KMS-11 (cell line): ENCODE results near the gene AKAP1.

Experiments
- H2AFZ ChIP-seq: fragments of 200-600 bp; sonication (generic); 2 replicates; pipeline ENCODE4 v1.6.1; 2016; ENCODE audit warnings: antibody characterized with exemption, mixed run types, low read depth
- H3K27ac ChIP-seq: fragments of 200-600 bp; sonication (generic); 2 replicates; pipeline ENCODE4 v1.6.1; 2016; ENCODE audit warnings: mild to moderate bottlenecking, mixed run types
- H3K27me3 ChIP-seq: fragments of 200-600 bp; sonication (generic); 2 replicates; pipeline ENCODE4 v1.6.1; 2017; ENCODE audit warnings: mild to moderate bottlenecking, low read depth, mixed run types, moderate library complexity; ENCODE audit not compliant: insufficient read depth
- H3K36me3 ChIP-seq: fragments of 200-600 bp; sonication (generic); 2 replicates; pipeline ENCODE4 v1.6.1; 2017; ENCODE audit warnings: mild to moderate bottlenecking, mixed run types; ENCODE audit not compliant: insufficient read depth
- H3K4me1 ChIP-seq: fragments of 200-600 bp; sonication (generic); 2 replicates; pipeline ENCODE4 v1.6.1; 2016; ENCODE audit warnings: mild to moderate bottlenecking, low read depth, mixed run types; ENCODE audit not compliant: poor library complexity, severe bottlenecking
- H3K4me2 ChIP-seq: fragments of 200-600 bp; sonication (generic); 2 replicates; pipeline ENCODE4 v1.7.0; 2016; ENCODE audit warnings: mild to moderate bottlenecking, mixed run types
- H3K4me3 ChIP-seq: fragments of 200-600 bp; sonication (generic); IDR thresholded peaks from 2 replicates; pipeline ENCODE4 v1.6.1; 2017; ENCODE audit warnings: low read depth, low read length, mixed read lengths; ENCODE audit not compliant: insufficient read depth
- H3K79me2 ChIP-seq: fragments of 200-600 bp; sonication (generic); 2 replicates; pipeline ENCODE4 v1.6.1; 2016; ENCODE audit warnings: low read depth, mixed run types; ENCODE audit not compliant: insufficient read depth
- H3K9ac ChIP-seq: fragments of 200-600 bp; sonication (generic); 2 replicates; pipeline ENCODE4 v1.6.1; 2016; ENCODE audit warnings: mild to moderate bottlenecking, mixed run types
- H4K20me1 ChIP-seq: fragments of 200-600 bp; sonication (generic); 2 replicates; pipeline ENCODE4 v1.6.1; 2016; ENCODE audit warnings: mild to moderate bottlenecking, mixed run types; ENCODE audit not compliant: insufficient read depth
- CTCF ChIP-seq: fragments of 200-600 bp; sonication (generic); conservative IDR thresholded peaks from 2 replicates; pipeline ENCODE4 v1.6.1; 2017; ENCODE audit warnings: low read depth, mild to moderate bottlenecking, antibody characterized with exemption, low read length, moderate library complexity, mixed read lengths

The AKAP1 gene

GRCh38 chr17:57062865-57063264, 22.2 kb upstream of the AKAP1 start:
- H3K4me3 ChIP-seq = no peak overlapping the region
- H3K79me2 ChIP-seq = no peaks in the 10 kb centered on the region
- H3K4me1 ChIP-seq = no peaks in the 10 kb centered on the region
- TF ChIP-seq CTCF = no peak
- no peaks in the 10 kb centered on the region for H3K36me3 ChIP-seq
- no peak overlapping the region for H3K27ac ChIP-seq
- no peak overlapping the region for H3K4me2 ChIP-seq
- no peak overlapping the region for H3K9ac ChIP-seq
- no peaks in the 10 kb centered on the region for H3K27me3 ChIP-seq
- no peak overlapping the region for H2AFZ ChIP-seq
- no peaks in the 10 kb centered on the region for H4K20me1 ChIP-seq

GRCh38 chr17:57067162-57067561, 17.9 kb upstream of the AKAP1 start:
- Histone ChIP-seq H3K27me3 (no peaks in the 10 kb centered on the region), H3K4me2 (no peak overlapping the region), H3K4me3 (no peak overlapping the region), H4K20me1 (no peaks in the 10 kb centered on the region), H3K27ac (no peak overlapping the region), H3K79me2 (no peaks in the 10 kb centered on the region), H3K36me3 (no peaks in the 10 kb centered on the region), H2AFZ (no peak overlapping the region), H3K9ac (no peak overlapping the region), H3K4me1 (no peaks in the 10 kb centered on the region)
- TF ChIP-seq CTCF = no peak

GRCh38 chr17:57067781-57068180, 17.3 kb upstream of the AKAP1 start:
- Histone ChIP-seq H3K27ac (no peak overlapping the region), H3K79me2 (no peaks in the 10 kb centered on the region), H3K4me1 (no peaks in the 10 kb centered on the region), H4K20me1 (no peaks in the 10 kb centered on the region), H2AFZ (no peak overlapping the region), H3K4me3 (no peak overlapping the region), H3K4me2 (no peak overlapping the region), H3K27me3 (no peaks in the 10 kb centered on the region), H3K9ac (no peak overlapping the region), H3K36me3 (no peaks in the 10 kb centered on the region)
- TF ChIP-seq CTCF = no peak

GRCh38 chr17:57068222-57068658, 16.8 kb upstream of the AKAP1 start:
- H3K27ac ChIP-seq = no peak overlapping the region
- H3K4me2 ChIP-seq = no peak overlapping the region
- TF ChIP-seq CTCF = no peak
- H3K4me3 ChIP-seq = no peak overlapping the region
- H3K9ac ChIP-seq = no peak overlapping the region
- H4K20me1 ChIP-seq = no peaks in the 10 kb centered on the region
- H2AFZ ChIP-seq = no peak overlapping the region
- H3K36me3 ChIP-seq = no peaks in the 10 kb centered on the region
- H3K79me2 ChIP-seq = no peaks in the 10 kb centered on the region
- no peaks in the 10 kb centered on the region for H3K27me3 ChIP-seq
- no peaks in the 10 kb centered on the region for H3K4me1 ChIP-seq
